Body of pancreas (tissue), 4 donors: ENCODE results near the gene TNIP1.

Experiments
- POLR2A ChIP-seq, 3 donors: fragments of 450-650 bp; IDR thresholded peaks; one replicate each; pipeline ENCODE4 v1.6.1; 2016; ENCODE audit warnings: antibody characterized with exemption in 3 of 3, mild to moderate bottlenecking in 2 of 3
- TF ChIP-seq, protein P1 (sequence below), 7 experiments: fragments of 450-650 bp in 4 of 7; fragments of 200-600 bp in 3 of 7; sonication (generic) in 3 of 7; IDR thresholded peaks; one replicate each; pipeline ENCODE4 v1.5.1; 2016 to 2019; ENCODE audit warnings: antibody characterized with exemption in 7 of 7

DNA sequence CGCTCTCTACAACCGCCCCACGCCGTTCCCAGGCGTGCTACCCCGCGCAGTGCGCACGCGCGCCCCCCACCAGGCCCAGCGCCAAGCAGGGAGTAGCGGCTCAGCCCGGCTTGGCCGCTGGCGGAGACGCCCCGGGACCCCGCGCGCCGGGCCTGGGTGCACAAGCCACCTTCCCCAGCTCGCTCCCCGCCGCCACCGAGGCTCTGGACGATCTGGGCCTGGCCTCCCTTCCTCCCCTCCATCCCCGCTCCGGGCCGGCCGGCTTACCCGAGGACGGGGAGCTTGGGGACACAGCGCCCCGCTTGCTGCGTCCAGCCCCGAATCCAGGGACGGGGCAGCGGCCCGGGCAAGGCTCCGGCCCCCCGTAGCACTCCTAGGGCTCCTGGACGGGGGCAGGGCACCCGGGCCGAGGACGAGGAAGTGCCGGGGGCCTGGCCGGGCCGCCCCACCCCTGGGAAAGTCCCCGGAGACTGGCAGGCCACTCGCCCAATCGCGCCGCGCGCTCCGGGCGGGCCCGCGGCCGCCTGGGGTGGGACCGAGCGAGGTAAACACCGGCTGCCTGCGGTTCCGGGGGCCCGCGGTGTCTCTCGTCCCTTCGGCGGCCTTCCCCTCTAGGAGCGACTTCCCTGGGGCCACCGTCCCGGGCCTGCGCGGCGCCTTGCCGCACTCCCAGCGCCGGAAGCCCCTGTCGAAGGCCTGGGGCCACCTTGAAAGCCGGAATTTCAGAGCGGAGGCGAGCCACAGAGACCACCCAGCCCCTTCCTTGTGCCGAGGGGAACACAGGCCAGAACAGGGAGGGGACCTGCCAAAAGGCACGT is at the start of gene TNIP1:
- TF ChIP-seq, protein P1, sequence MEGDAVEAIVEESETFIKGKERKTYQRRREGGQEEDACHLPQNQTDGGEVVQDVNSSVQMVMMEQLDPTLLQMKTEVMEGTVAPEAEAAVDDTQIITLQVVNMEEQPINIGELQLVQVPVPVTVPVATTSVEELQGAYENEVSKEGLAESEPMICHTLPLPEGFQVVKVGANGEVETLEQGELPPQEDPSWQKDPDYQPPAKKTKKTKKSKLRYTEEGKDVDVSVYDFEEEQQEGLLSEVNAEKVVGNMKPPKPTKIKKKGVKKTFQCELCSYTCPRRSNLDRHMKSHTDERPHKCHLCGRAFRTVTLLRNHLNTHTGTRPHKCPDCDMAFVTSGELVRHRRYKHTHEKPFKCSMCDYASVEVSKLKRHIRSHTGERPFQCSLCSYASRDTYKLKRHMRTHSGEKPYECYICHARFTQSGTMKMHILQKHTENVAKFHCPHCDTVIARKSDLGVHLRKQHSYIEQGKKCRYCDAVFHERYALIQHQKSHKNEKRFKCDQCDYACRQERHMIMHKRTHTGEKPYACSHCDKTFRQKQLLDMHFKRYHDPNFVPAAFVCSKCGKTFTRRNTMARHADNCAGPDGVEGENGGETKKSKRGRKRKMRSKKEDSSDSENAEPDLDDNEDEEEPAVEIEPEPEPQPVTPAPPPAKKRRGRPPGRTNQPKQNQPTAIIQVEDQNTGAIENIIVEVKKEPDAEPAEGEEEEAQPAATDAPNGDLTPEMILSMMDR (IDR thresholded peaks at IDR 0.05) = no peak
- peak; percentile 73 to 89 (median 85) for TF ChIP-seq POLR2A (IDR thresholded peaks at IDR 0.05)
